CD14-positive monocyte (primary cell): ENCODE data around the gene STARD5. TPM values are rescaled to one million over a fixed set of nuclear protein-coding genes. Genes with fewer than 3 reads are reported as not detected.

Experiments used
- DNase-seq, 3 donors: peaks; one replicate each; pipeline ENCODE4 v3.0.0-alpha.2; 2011 to 2022
- H2AFZ ChIP-seq: 2 replicates; pipeline ENCODE4 v1.6.0; 2012; ENCODE audit warnings: mild to moderate bottlenecking, low read depth, low read length, inconsistent platforms; ENCODE audit not compliant: insufficient read depth, poor library complexity, severe bottlenecking
- H3K27ac ChIP-seq, 2 donors: 1 replicate in 1 of 2; 2 replicates in 1 of 2; pipeline ENCODE4 v1.5.1; 2012 to 2013; ENCODE audit warnings: low read length in 2 of 2, control low read depth in 1 of 2, inconsistent platforms in 1 of 2, low read depth in 1 of 2, mild to moderate bottlenecking in 1 of 2
- H3K27me3 ChIP-seq, 2 donors: one replicate each; pipeline versions ENCODE4 v1.6.0 to v1.6.1; 2011 to 2013; ENCODE audit warnings: low read length in 2 of 2; ENCODE audit not compliant: control insufficient read depth in 2 of 2, insufficient read depth in 2 of 2
- H3K36me3 ChIP-seq, 2 donors: replicated peaks in 1 of 2; 1 replicate in 1 of 2; 2 replicates in 1 of 2; pipeline versions ENCODE4 v1.5.1 to v1.6.1; 2012 to 2013; ENCODE audit warnings: low read length in 2 of 2, control low read depth in 1 of 2, inconsistent platforms in 1 of 2, mild to moderate bottlenecking in 1 of 2; ENCODE audit not compliant: insufficient read depth in 2 of 2, control insufficient read depth in 1 of 2
- H3K4me1 ChIP-seq, 2 donors: 1 replicate in 1 of 2; 2 replicates in 1 of 2; pipeline versions ENCODE4 v1.5.1 to v1.6.1; 2012 to 2013; ENCODE audit warnings: low read length in 2 of 2, control low read depth in 1 of 2, inconsistent platforms in 1 of 2, mild to moderate bottlenecking in 1 of 2, moderate library complexity in 1 of 2; ENCODE audit not compliant: insufficient read depth in 2 of 2, control insufficient read depth in 1 of 2
- H3K4me2 ChIP-seq: replicated peaks from 2 replicates; pipeline ENCODE3; 2012; ENCODE audit warnings: low read length, moderate library complexity, mild to moderate bottlenecking; ENCODE audit not compliant: poor library complexity, severe bottlenecking; ENCODE audit errors: extremely low read depth
- H3K4me3 ChIP-seq, 3 experiments: fragments of 200-600 bp in 1 of 3; sonication (generic) in 1 of 3; replicated peaks in 1 of 3; 1 replicate in 2 of 3; 2 replicates in 1 of 3; pipeline ENCODE4 v1.5.1; 2011 to 2013; ENCODE audit warnings: low read length in 3 of 3, mild to moderate bottlenecking in 3 of 3, control low read depth in 2 of 3, low read depth in 2 of 3, inconsistent platforms in 1 of 3, moderate library complexity in 1 of 3
- H3K79me2 ChIP-seq: 2 replicates; pipeline ENCODE4 v1.6.0; 2012; ENCODE audit warnings: mild to moderate bottlenecking, control low read depth, inconsistent platforms, low read length, moderate library complexity; ENCODE audit not compliant: insufficient read depth
- H3K9ac ChIP-seq: 2 replicates; pipeline ENCODE4 v1.6.0; 2017; ENCODE audit warnings: low read length, mild to moderate bottlenecking; ENCODE audit not compliant: insufficient read depth, poor library complexity, severe bottlenecking
- H3K9me3 ChIP-seq, 2 donors: replicated peaks in 1 of 2; 1 replicate in 1 of 2; 2 replicates in 1 of 2; pipeline versions ENCODE4 v1.5.1 to v1.6.1; 2012 to 2013; ENCODE audit warnings: low read length in 2 of 2, control low read depth in 1 of 2; ENCODE audit not compliant: control insufficient read depth in 1 of 2, insufficient read depth in 1 of 2
- H4K20me1 ChIP-seq: 2 replicates; pipeline ENCODE4 v1.6.0; 2012; ENCODE audit warnings: mild to moderate bottlenecking, low read length, control low read depth, moderate library complexity; ENCODE audit not compliant: insufficient read depth
- H3K27ac Mint-ChIP-seq, 7 donors: one replicate each; pipeline ENCODE4 v1.8.0; 2020; ENCODE audit warnings: mild to moderate bottlenecking in 7 of 7, mixed read lengths in 7 of 7, moderate library complexity in 6 of 7, inconsistent platforms in 2 of 7
- H3K27me3 Mint-ChIP-seq, 3 donors: one replicate each; pipeline ENCODE4 v1.8.0; 2021 to 2022; ENCODE audit warnings: low read depth in 3 of 3, mild to moderate bottlenecking in 3 of 3, mixed read lengths in 3 of 3, moderate library complexity in 3 of 3, inconsistent platforms in 1 of 3
- H3K36me3 Mint-ChIP-seq, 2 donors: one replicate each; pipeline ENCODE4 v1.8.0; 2020; ENCODE audit warnings: mixed read lengths in 2 of 2, inconsistent platforms in 1 of 2, mild to moderate bottlenecking in 1 of 2
- H3K4me1 Mint-ChIP-seq: one replicate; pipeline ENCODE4 v1.8.0; 2020; ENCODE audit warnings: mild to moderate bottlenecking, mixed read lengths
- H3K4me3 Mint-ChIP-seq, 2 donors: one replicate each; pipeline ENCODE4 v1.8.0; 2020; ENCODE audit warnings: mild to moderate bottlenecking in 2 of 2, mixed read lengths in 2 of 2, moderate library complexity in 1 of 2
- H3K9me3 Mint-ChIP-seq, 7 donors: one replicate each; pipeline ENCODE4 v1.8.0; 2020 to 2022; ENCODE audit warnings: mixed read lengths in 7 of 7, mild to moderate bottlenecking in 6 of 7, moderate library complexity in 6 of 7, inconsistent platforms in 2 of 7
- CTCF ChIP-seq: fragments of 200-600 bp; IDR thresholded peaks from one replicate; pipeline ENCODE4 v1.8.0; 2022; ENCODE audit warnings: antibody characterized with exemption, mild to moderate bottlenecking
- WGBS: methylation state at CpG from one replicate; pipeline ENCODE4 v1.1.5; 2013; ENCODE audit warnings: missing lambda C conversion rate; ENCODE audit not compliant: insufficient coverage; 5-methylcytosine and 5-hydroxymethylcytosine counted together
- intact Hi-C, 2 donors: fragments of 100-400 bp; cut with micrococcal nuclease; formaldehyde crosslinking; loops; one replicate each; pipeline versions ENCODE4 v1.15.0 to v1.15.1; 2023
- polyA plus RNA-seq, 3 donors: library from polyadenylated mRNA; depleted of rRNA in 1 of 3; unstranded in 2 of 3; stranded (reverse) in 1 of 3; fragments of 300-500 nt in 2 of 3; fragments of >200 nt in 1 of 3; fragmentation: Illumina TruSeq in 2 of 3; gene quantifications; 1 replicate in 2 of 3; 2 replicates in 1 of 3; pipeline ENCODE4 v1.2.3, GENCODE V29; 2012 to 2021

Gene STARD5
- polyA plus RNA-seq, 3 donors: 1.5 to 15.1 (median 2.5) TPM

GRCh38 chr15:81363276-81363675 lies 39.3 kb upstream of the STARD5 start:
- Mint-ChIP-seq H3K27me3 (peaks cover 0 to 6% (median 0%) of the 10 kb centered on the region in 3 donors), H3K36me3 (no peaks in the 10 kb centered on the region), H3K4me3 (no peak overlapping the region), H3K9me3 (no peaks in the 10 kb centered on the region), H3K4me1 (peaks cover 2% of the 10 kb centered on the region), H3K27ac (no peak overlapping the region)
- no peak overlapping the region for H3K9ac ChIP-seq
- no peaks in the 10 kb centered on the region for H3K79me2 ChIP-seq
- DNase-seq: no peak
- no peaks in the 10 kb centered on the region for H3K27me3 ChIP-seq
- no peaks in the 10 kb centered on the region for H3K9me3 ChIP-seq
- H3K4me2 ChIP-seq: no peak overlapping the region
- H2AFZ ChIP-seq: no peak overlapping the region
- H3K4me1 ChIP-seq: no peaks in the 10 kb centered on the region
- intact Hi-C loops: no loop called here
- no peak for TF ChIP-seq CTCF
- no peak overlapping the region for H3K27ac ChIP-seq
- H3K36me3 ChIP-seq: no peaks in the 10 kb centered on the region
- no CpG with 5 or more reads among the region's 3 CpGs for WGBS
- H3K4me3 ChIP-seq: no peak overlapping the region
- no peaks in the 10 kb centered on the region for H4K20me1 ChIP-seq

- no peak overlapping the region for H3K4me2 ChIP-seq
- no peak overlapping the region for H3K4me3 Mint-ChIP-seq
- no peaks in the 10 kb centered on the region for H3K36me3 ChIP-seq
- H3K9me3 ChIP-seq: no peaks in the 10 kb centered on the region
- H3K4me3 ChIP-seq: no peak overlapping the region
- no peaks in the 10 kb centered on the region for H3K36me3 Mint-ChIP-seq
- H3K9me3 Mint-ChIP-seq: no peaks in the 10 kb centered on the region
- no peak for DNase-seq
- 77% methylated on average over 6 of the region's 11 CpGs for WGBS
- H3K4me1 Mint-ChIP-seq: peaks cover 2% of the 10 kb centered on the region
- peak overlapping the region in 1 of 7 donors; percentile 20 for H3K27ac Mint-ChIP-seq
- no peaks in the 10 kb centered on the region for H3K4me1 ChIP-seq
- no peak for TF ChIP-seq CTCF
- no peak overlapping the region for H3K9ac ChIP-seq
- no peaks in the 10 kb centered on the region for H4K20me1 ChIP-seq
- H2AFZ ChIP-seq: no peak overlapping the region
- no peak overlapping the region for H3K27ac ChIP-seq
- intact Hi-C loops: no loop called here
- H3K27me3 ChIP-seq: no peaks in the 10 kb centered on the region
- H3K79me2 ChIP-seq: no peaks in the 10 kb centered on the region
- H3K27me3 Mint-ChIP-seq: peaks cover 0 to 6% (median 0%) of the 10 kb centered on the region in 3 donors
Measured at GRCh38 chr15:81362790-81363189, 38.8 kb upstream of the STARD5 start.
